OCI-M1 (cell line): Measurements from ENCODE around the gene GPATCH4.
"Not testable (repeated sequence)": the region's sequence is repeated elsewhere in the genome, so short reads cannot be mapped to it uniquely, and the experiment has no call there.

ENCODE experiments used
- DNase-seq: peaks from one replicate; lab custom pipeline; 2025; lab: John Stamatoyannopoulos, UW

Gene GPATCH4

GRCh38 chr1:156596426-156596825 lies 4.9 kb downstream of the GPATCH4 start:
- DNase-seq, result no peak

- DNase-seq, result no peak
These were observed 6.3 kb downstream of the GPATCH4 start for GRCh38 chr1:156595016-156595415.

- DNase-seq, result no peak
These were observed 7.1 kb downstream of the GPATCH4 start for GRCh38 chr1:156594190-156594589.

GRCh38 chr1:156593661-156593989 lies 7.7 kb downstream of the GPATCH4 start:
- DNase-seq, result no peak

- no peak for DNase-seq
These were observed 8.2 kb downstream of the GPATCH4 start for GRCh38 chr1:156592910-156593660.

GRCh38 chr1:156592158-156592909 lies 8.9 kb downstream of the GPATCH4 start:
- DNase-seq, result no peak

- DNase-seq, result peak; percentile 84
These were observed 9.7 kb downstream of the GPATCH4 start, which contains the start of gene NAXE for GRCh38 chr1:156591432-156592157. Gene NAXE, plus strand, starts transcription at chr1:156591776. Its CDS starts 29 bp downstream, at chr1:156591805.

- DNase-seq, result no peak
These were observed 10.2 kb downstream of the GPATCH4 start for GRCh38 chr1:156591181-156591431.

- DNase-seq, result no peak
These were observed 10.7 kb downstream of the GPATCH4 start for GRCh38 chr1:156590326-156591180.

GRCh38 chr1:156589546-156589945 lies 11.7 kb downstream of the GPATCH4 start:
- DNase-seq, result no peak

GRCh38 chr1:156587927-156588326 lies 13.4 kb downstream of the GPATCH4 start:
- DNase-seq, result not testable (repeated sequence)

- DNase-seq, result no peak
These were observed 14.3 kb downstream of the GPATCH4 start for GRCh38 chr1:156586892-156587477.

- no peak for DNase-seq
These were observed 15.0 kb downstream of the GPATCH4 start for GRCh38 chr1:156586323-156586722.

GRCh38 chr1:156584813-156585212 lies 16.5 kb downstream of the GPATCH4 start:
- DNase-seq, result no peak

- peak; percentile 93 for DNase-seq
These were observed 17.3 kb downstream of the GPATCH4 start for GRCh38 chr1:156583821-156584622.

GRCh38 chr1:156582388-156583017 lies 18.8 kb downstream of the GPATCH4 start:
- DNase-seq, result no peak

- no peak for DNase-seq
These were observed 19.5 kb downstream of the GPATCH4 start for GRCh38 chr1:156581661-156582387.

GRCh38 chr1:156579472-156579871 lies 21.8 kb downstream of the GPATCH4 start, which contains the start of gene TTC24:
Gene TTC24, plus strand, starts transcription at chr1:156579723. Its CDS starts 1,642 bp downstream, at chr1:156581365.
- DNase-seq, result no peak

- no peak for DNase-seq
These were observed 23.2 kb downstream of the GPATCH4 start for GRCh38 chr1:156578055-156578454.

- DNase-seq, result no peak
These were observed 23.7 kb downstream of the GPATCH4 start for GRCh38 chr1:156577550-156577949.
